RWPE1 (cell line): ENCODE results near the gene CDK17.

Experiments used
- CTCF ChIA-PET: fragments of 350-600 bp; sonication (Branson Sonifier 250); formaldehyde crosslinking; extraction: SDS; loops from one replicate; lab custom pipeline; 2021; lab: Yijun Ruan, JAX
- POLR2A ChIA-PET: fragments of 400-600 bp; formaldehyde crosslinking; extraction: SDS; loops from one replicate; lab custom pipeline; 2020; ENCODE audit warnings: antibody characterized with exemption; ENCODE audit not compliant: low non-redundant PET; lab: Yijun Ruan, JAX
- DNase-seq: peaks from one replicate; pipeline ENCODE4 v3.0.0; 2012; ENCODE audit warnings: low spot score
- H3K27ac ChIP-seq: fragments of 450-650 bp; 2 replicates; pipeline ENCODE4 v1.5.1; 2017
- CTCF ChIP-seq: fragments of 450-650 bp; conservative IDR thresholded peaks from 2 replicates; pipeline ENCODE4 v1.5.1; 2017; ENCODE audit warnings: low read depth, mild to moderate bottlenecking

The CDK17 gene

DNA sequence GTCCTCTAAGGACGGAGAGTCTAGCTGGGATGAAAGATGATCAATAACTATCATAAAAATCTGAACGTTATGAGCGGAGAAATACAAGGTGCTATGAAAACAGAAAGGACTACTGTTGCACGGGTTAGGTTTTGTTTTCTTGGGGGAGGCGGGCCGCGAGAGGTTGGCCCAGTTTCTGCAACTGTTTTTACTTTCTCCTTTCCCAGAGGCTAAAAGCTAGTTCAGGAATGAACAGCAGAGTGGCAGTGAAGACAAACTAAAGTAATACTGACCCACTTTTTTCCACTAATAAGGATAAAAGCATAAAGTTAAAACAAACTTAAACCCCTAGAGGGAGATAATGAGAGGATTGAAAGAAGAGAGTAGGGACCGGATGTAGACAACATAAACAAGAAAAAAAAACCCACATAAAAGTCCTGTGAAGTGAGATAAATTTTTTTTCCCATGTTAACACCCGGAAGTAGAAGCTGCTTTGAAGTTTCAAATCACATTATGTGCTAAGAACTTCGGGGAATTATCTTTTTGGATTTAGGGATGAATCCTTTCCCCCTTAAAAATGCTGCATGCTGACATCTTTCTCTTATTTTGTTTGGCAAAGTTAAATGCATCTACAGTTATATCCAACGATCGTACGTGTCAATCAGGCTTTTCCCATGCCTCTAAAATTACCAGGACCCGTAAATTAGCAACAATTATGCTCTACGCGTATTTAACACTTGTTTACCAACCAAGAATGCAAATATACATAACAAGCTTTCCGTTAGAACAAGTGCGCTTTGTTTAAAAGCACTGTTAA lies 1.0 kb upstream of the CDK17 start:
- TF ChIP-seq CTCF, result 0 out of 2 replicates have a peak, but pooled peaks have one; percentile 16
- H3K27ac ChIP-seq, result peak overlapping the region; percentile 100
- ChIA-PET CTCF (interaction anchor here (0.6 to 1.2 kb wide), 11 partner anchors 10 to 830 kb away, joined by 3 to 12 read pairs (median 4); no protein-coding TSS in a partner anchor), POLR2A (interaction anchor here (1.0 kb wide), 1 partner anchor 182 kb away, joined by 3 read pairs; no protein-coding TSS in a partner anchor)
- peak; percentile 74 for DNase-seq

DNA sequence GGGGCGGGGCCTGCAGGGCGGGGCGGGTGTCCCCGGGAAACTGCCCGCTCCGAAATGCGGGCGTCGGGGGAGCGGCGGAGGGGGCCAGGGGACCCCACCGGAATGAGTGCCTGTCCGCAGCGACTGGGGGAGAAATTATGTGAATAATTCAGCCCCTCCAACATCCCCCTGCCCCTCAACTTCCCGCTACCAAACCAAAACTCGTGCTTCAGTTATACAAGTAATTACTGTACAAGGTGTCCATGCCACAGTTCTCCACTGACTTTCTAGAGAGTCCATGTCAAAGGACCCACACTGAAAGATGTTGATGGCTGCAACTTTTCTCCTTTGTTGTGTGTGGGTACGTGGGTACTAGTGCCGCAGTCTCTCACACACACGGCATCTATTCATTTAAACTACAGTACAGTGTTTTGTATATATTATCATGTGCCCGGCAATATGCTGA lies 414 bp upstream of the CDK17 start:
- peak overlapping the region; percentile 100 for H3K27ac ChIP-seq
- POLR2A ChIA-PET, result interaction anchor here (1.0 to 1.5 kb wide), 3 partner anchors 85 to 181 kb away, joined by 3 to 5 read pairs (median 3); no protein-coding TSS in a partner anchor
- no peak for DNase-seq
- peak; percentile 18; the same call in 1 of the 2 replicates for TF ChIP-seq CTCF
- CTCF ChIA-PET, result interaction anchor here (0.6 to 1.2 kb wide), 7 partner anchors 15 to 1996 kb away, joined by 3 to 5 read pairs (median 4); no protein-coding TSS in a partner anchor

DNA sequence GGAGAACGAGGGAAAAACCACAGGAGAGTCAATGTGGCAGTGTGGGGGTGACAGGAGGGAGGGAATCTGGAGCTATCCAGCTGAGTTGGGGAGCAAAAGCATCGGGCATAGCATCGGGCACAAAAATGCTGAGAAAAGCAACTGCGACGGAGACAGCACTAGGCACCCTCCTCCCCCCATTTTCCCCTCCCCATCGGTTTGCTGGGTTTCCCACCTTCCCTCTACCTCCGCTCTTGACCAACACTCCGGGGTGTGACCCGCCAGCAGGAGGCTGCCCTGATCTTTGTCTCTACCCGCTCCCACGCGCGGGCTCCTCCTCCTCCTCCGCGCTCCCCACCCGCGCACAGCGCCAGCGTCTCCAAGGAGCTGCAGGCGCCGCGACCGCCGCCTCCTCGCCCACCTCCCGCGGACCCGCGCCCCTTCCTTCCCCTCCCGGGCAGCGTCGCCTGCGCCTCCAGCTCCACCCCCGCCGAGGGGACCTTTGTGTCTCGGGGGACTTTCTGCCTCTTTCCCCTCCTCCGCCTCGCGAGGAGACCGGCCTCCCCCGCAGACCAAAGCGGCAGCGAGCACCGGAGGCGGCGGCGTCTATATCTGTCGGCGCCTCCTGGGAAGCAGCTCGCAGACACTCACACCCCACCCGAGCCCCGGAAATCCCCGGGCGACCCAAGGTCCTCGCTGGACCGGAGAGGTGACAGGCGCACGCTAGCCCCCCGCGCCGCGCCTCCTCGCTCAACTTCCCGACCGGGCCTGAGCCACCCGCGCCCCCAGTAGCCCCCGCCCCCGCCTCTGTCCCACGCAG lies 920 bp downstream of the CDK17 start:
- peak; percentile 55 for DNase-seq
- ChIA-PET CTCF (interaction anchor here (0.7 to 1.1 kb wide), 5 partner anchors 28 to 183 kb away, joined by 3 to 10 read pairs (median 4); no protein-coding TSS in a partner anchor), POLR2A (interaction anchor here (1.5 kb wide), 1 partner anchor 84 kb away, joined by 5 read pairs; no protein-coding TSS in a partner anchor)
- no peak for TF ChIP-seq CTCF
- peak overlapping the region; percentile 100 for H3K27ac ChIP-seq

DNA sequence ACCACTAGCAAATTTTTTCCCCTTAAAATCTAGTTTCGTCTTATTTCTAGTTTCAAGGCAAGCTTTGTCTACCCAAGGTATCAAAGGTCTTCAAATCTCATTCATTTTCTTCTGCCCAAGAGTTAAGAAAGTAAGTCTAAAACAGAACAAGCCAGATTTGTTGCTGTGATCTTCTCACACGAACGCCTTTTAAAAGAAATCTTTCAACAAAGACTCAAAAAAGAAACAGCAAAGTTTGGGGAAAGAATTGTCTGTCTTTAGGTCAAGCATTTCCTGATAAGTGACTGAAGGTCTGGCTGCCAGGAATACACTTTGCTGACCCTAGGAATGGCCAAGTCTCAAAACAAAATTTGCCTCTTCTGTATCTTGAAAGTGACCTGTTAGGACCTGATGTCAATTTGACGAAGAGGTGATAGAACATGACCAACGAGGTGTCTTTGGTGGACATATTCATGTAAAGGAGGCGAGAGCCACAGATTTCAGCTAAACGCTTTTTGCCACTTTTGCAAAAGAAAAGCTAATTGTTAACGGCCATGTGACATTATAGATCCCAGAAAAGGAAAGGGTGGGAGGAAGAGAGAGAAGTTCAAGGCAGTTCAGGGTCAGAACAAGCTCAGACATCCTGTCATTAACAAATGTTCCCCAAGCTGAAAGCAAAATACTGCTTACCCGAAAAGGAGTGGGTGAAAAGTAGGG lies 1.7 kb downstream of the CDK17 start:
- peak overlapping the region; percentile 100 for H3K27ac ChIP-seq
- ChIA-PET CTCF (interaction anchor here (0.8 to 1.1 kb wide), 3 partner anchors 27 to 77 kb away, joined by 3 to 10 read pairs (median 5); no protein-coding TSS in a partner anchor), POLR2A (no interaction called here)
- TF ChIP-seq CTCF, result no peak
- no peak for DNase-seq

DNA sequence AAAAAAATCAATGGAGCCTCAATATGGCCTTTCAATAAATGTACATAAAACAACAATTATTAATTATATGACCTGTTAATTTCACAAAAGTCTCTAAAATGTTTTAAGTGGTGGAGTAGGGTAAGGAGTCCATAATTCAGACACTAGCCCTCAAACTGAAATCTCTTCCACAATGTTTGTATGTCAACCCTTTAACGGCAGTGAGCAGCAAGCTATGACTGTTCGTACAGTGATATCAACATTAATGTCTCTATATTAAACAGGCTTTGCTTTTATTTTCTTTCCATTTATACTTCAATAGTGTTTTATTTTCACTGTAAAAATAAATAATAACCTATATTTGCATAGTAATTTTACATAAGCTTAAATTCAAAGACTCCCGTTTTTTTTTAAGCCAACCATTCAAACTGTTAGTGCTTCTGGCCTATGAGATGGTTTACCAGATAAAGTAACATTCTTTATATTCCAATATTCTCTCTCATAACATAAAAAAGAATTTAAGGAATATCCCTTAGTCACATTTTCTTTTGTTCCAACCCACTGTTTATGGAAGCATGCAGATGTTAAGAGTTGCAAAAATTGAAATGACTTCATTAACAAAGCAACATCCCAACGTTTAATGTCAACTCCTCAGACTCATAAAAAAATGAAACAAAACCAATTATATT lies 2.3 kb downstream of the CDK17 start:
- POLR2A ChIA-PET, result no interaction called here
- no peak for DNase-seq
- no peak for TF ChIP-seq CTCF
- H3K27ac ChIP-seq, result no peak overlapping the region
- CTCF ChIA-PET, result interaction anchor here (0.6 to 0.8 kb wide), 4 partner anchors 15 to 383 kb away, joined by 3 to 5 read pairs (median 4); no protein-coding TSS in a partner anchor
